IPS DF 19.7 (cell line): ENCODE data around the gene ARHGEF1.
"Not testable (repeated sequence)": the region's sequence is repeated elsewhere in the genome, so short reads cannot be mapped to it uniquely, and the experiment has no call there.

Source experiments
- DNase-seq: peaks from one replicate; pipeline ENCODE4 v3.0.0-alpha.2; 2013; ENCODE audit warnings: low read depth, low spot score

The ARHGEF1 gene

GRCh38 chr19:41863209-41863931 is 19.6 kb upstream of the ARHGEF1 start:
- no peak for DNase-seq

GRCh38 chr19:41864374-41864773 is 18.6 kb upstream of the ARHGEF1 start:
- no peak for DNase-seq

GRCh38 chr19:41866284-41866683 is 16.7 kb upstream of the ARHGEF1 start:
- DNase-seq = no peak

GRCh38 chr19:41868120-41868988 is 14.6 kb upstream of the ARHGEF1 start:
- no peak for DNase-seq

GRCh38 chr19:41868989-41869300 is 14.0 kb upstream of the ARHGEF1 start:
- DNase-seq = no peak

- no peak for DNase-seq
These were observed 13.5 kb upstream of the ARHGEF1 start for GRCh38 chr19:41869374-41869955.

- DNase-seq = no peak
These were observed 12.5 kb upstream of the ARHGEF1 start for GRCh38 chr19:41870401-41870873.

- no peak for DNase-seq
These were observed 11.2 kb upstream of the ARHGEF1 start for GRCh38 chr19:41871573-41872383.

- DNase-seq = no peak
These were observed 10.6 kb upstream of the ARHGEF1 start for GRCh38 chr19:41872384-41872774.

- no peak for DNase-seq
These were observed 10.0 kb upstream of the ARHGEF1 start for GRCh38 chr19:41872775-41873647.

- DNase-seq = not testable (repeated sequence)
These were observed 7.0 kb upstream of the ARHGEF1 start for GRCh38 chr19:41875973-41876372.

GRCh38 chr19:41876847-41877832 is 5.8 kb upstream of the ARHGEF1 start, which contains the start of gene CD79A:
Gene CD79A, plus strand, starts transcription at chr19:41877279. Its CDS starts 26 bp downstream, at chr19:41877305.
- no peak for DNase-seq

- no peak for DNase-seq
These were observed 4.8 kb upstream of the ARHGEF1 start for GRCh38 chr19:41877916-41878905.

- no peak for DNase-seq
These were observed 3.9 kb upstream of the ARHGEF1 start for GRCh38 chr19:41879080-41879479.

- DNase-seq = no peak
These were observed 3.2 kb upstream of the ARHGEF1 start for GRCh38 chr19:41879670-41880328.

GRCh38 chr19:41880329-41880708 is 2.7 kb upstream of the ARHGEF1 start:
- DNase-seq = no peak

- no peak for DNase-seq
These were observed 458 bp downstream of the ARHGEF1 start for GRCh38 chr19:41883463-41883820.
